Fibroblast of skin of scalp (primary cell): ENCODE data around the gene AMPD3. TPM values are rescaled to one million over a fixed set of nuclear protein-coding genes. Genes with fewer than 3 reads are reported as not detected.
"Not testable (repeated sequence)": the region's sequence is repeated elsewhere in the genome, so short reads cannot be mapped to it uniquely, and the experiment has no call there.

Experiments used
- DNase-seq: peaks from one replicate; pipeline ENCODE4 v3.0.0-alpha.2; 2013
- polyA plus RNA-seq, 2 experiments: library from polyadenylated mRNA; unstranded; fragments of 120-200 nt; gene quantifications; one replicate each; pipeline ENCODE4 v1.2.1, GENCODE V29; 2013; ENCODE audit not compliant: insufficient read length in 2 of 2

Gene AMPD3
- polyA plus RNA-seq (2013, experiment 1 of 2; ENCODE audit: insufficient read length): 0.99 TPM
- 1.2 TPM for polyA plus RNA-seq (2013, experiment 2 of 2; ENCODE audit: insufficient read length)

DNA sequence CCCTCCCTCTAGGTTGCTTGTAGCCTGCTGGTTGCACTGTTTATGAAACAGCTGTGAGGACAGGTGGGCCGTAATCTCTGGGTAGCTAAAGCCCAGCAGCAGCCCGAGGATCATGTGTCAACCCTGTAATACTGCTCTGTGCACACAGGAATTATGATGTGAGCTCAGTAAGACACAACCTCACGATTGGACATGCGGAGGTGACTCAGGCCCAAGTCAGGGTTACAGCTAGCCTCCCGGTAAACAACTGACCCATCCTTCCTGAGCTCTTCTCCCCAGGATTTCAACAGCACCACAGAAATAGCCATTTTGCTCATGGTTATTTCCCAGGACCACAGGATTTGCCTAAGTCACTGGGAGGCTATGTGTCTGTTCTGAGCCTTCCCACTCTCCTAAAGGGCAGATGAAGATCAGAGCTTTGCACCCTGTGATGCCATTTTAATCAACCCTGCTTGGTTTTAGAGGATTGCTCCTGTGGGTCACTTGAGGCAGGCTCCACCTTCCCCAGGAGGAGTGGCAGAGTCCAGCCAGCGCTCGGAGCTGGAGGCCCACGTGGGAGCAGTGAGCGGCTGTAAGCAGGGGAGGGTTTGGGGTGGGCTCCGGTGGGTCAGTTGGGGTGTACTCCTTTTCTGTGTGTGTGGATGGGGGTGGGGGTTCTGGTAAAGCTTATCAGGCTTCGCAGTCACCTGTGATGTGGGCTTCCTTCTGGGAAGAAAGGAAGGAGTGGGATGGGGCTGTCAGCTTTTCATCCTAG lies at the start of gene AMPD3:
TSS of gene AMPD3 (plus strand) at position 387 of the 754 bp plus-strand sequence. CDS start 6,256 bp downstream, outside the sequence.
- peak; percentile 29 for DNase-seq

DNA sequence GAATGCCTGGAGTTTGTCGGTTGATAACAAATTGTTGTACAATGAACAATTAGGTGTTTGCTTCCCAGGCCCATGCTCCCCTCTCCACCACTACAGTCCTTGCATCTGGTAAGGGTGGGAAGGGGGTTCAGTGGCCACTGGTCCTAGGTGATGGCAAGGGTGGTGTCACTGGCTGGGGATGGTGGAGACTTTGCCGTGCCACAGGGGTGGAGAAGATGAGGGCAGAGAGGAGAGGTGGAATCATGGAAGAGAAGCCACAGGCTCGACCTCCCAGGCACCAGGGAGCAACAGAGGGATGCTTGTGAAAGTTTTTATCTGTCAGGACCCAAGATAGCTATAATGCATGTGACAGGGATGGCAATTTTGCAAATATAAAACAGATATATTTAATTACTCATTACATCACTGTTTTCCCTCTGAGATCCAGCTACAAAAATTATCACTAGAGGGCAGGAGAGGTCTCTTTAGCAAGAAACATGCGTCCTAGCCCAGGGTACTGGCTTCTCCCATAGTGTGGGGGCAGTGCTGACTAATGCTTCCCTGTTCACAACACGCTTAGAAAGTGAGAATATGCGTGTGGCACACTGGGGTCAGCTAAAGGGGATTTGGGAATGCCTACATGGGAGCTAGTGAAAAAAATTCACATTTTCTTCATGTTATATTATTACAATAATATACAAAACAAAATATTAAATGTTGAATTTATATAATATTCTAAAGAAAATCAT lies 49.0 kb upstream of the AMPD3 start:
- DNase-seq: peak; percentile 89

DNA sequence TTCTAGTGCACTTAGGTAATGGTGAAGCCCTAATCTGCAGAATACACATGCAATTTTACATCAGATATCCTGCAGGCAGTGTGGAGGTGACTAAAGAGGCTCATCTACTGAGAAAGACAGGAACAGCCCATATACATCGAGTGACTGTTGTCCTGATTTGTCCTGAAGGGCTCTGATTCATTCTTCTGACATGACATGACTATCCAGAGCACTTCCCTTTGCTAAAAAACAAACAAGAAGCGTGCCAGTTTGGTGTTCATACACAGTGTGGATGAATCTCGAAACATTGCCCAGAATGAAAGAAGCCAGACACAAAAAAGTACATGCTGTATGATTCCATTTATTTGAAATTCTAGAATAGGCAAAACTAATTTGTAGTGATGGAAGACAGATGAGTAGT lies 48.0 kb upstream of the AMPD3 start:
- peak; percentile 83 for DNase-seq

DNA sequence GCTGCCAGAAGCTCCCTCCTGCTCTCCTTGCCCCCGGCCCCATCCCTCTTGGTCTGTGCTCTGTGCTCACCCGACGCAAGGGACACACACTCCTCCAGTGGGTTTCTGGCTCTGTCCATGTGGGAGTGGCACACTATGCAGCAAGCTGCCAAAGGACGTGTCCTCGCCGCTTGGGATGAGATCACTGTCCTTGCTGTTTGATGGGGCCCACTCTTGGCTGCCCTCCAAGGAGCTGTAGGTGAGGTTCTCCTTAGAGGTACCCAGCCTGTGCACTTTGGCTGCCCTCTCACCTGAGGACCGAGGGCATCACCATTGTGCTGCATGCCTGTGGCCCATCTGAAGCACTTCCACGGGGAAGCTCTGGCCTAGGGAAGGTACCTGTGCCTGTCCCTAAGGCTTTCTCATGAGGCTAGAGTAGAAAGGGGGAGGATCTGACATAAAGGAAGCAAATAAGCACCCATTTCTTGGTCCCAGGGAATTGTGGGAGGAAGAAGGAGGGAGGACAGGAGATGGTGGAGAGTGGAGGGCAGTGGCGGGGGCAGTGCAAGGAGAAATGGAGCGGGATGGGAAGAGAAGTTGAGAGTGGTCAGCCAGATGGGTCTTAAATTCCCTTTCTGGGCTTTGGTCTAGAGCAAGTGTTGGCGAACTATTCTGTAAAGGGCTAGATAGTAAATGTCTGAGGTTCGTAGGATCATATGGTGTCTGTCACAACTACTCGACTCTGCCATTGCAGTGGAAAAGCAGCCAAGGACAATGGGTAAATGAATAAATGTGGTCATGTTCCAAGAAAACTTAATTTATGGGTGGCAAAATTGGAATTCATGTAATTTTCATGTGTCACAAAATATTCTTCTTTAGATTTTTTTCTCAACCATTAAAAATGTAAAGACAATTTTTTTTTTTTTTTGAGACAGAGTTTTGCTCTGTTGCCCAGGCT lies 47.0 kb upstream of the AMPD3 start:
- no peak for DNase-seq

DNA sequence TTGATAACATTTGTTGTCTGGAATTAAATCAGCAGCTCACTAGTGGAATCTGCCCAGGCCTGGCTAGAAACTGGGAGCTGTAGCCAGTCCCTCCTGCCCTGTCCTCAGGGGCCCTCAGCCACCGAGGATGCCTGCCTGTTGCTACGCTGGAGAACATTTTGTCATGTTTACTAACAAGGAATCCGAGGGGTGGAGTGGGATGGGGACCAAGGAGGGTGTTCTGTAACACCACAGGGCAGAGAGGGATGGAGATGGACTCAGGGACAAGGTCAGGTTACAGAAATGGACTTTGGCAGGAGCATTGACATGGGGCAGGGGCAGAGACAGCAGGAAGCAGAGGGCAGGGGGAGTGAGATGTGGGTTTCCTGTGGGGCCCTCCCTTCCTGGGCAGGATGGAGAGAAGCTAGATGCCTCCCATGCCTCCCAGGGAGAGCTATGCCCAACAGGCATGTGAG lies 45.8 kb upstream of the AMPD3 start:
- no peak for DNase-seq

DNA sequence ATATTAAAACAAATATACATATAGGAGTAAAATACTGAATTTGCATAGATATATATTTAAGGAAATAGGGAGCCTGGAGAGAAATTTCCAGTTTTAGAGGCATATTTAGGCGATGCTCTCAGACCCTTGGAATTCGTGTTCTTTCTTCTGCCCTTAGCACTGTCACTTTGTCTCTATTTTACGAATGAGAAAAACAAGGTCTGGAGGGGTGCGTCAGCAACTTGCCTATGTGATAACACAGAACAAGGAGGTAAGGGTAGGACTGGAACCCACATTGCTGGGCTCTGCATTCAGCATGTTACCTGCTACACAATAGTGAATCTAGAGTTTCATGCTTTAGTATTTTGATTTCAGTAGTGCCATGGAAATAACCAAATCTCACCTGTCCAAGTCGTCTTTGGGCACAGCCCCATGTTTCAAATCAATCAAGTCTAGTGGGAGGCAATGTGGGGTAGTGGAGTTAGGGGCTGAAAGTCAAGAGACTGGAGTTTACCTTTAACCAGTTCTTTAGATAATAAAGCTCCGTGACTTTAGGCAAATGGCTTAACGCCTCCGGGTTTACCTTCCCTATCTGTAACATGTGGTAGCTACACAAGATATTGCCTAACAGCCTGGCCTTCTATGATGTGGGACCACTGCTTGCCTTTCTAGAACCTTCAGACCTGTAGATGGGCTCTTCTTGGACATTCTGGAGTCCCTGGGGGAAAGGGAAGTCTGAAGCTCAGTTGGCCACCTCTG lies 44.8 kb upstream of the AMPD3 start:
- no peak for DNase-seq

DNA sequence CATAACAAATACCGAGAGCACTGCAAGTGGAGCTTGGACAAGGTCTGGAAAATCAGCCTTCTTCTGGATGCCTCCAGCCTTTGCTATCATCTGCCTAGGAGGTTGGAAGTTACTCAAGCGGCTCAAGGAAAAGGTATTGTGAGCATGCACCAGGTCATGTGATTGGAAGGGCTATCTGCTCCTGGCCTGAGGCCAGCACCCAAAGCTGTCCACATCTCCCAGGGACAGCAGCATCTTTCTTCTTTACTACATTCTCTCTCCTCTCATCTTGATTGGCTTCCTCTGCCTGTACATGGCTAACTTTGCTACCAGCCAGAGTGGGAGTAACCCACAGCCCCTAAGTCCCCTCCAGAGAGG lies 44.2 kb upstream of the AMPD3 start:
- no peak for DNase-seq

DNA sequence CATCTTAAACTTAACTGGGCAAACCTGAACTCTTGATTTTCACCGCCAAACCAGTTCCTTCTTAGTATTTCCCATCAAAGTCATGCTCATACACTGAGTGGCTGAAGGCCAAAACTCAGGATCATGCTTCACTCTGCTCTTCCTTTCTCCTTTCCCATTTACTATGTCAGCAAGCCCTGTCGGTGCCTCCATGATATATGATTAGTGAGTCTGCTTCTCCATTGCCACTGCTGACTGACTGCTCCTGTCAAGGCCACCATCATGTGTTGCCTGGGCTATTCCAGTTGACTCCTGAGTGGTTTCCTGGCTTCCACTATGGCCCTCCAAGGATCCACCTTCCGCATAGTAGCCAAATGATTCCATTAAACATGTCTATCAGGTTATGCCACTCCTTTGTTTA lies 42.8 kb upstream of the AMPD3 start:
- no peak for DNase-seq

DNA sequence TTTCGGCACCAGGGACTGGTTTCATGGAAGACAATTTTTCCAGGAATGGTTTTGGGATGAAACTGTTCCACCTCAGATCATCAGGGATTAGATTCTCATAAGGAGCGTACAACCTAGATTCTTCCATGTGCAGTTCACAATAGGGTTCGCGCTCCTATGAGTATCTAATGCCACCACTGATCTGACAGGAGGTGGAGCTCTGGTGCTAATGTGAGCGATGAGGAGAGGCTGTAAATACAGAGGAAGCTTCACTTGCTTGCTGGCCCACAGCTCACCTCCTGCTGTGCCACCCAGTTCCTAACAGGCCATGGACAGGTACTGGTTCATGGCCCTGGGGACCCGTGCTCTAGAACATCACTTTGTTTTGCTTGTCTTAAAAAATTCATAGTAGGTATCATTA lies 41.8 kb upstream of the AMPD3 start:
- peak; percentile 41 for DNase-seq

DNA sequence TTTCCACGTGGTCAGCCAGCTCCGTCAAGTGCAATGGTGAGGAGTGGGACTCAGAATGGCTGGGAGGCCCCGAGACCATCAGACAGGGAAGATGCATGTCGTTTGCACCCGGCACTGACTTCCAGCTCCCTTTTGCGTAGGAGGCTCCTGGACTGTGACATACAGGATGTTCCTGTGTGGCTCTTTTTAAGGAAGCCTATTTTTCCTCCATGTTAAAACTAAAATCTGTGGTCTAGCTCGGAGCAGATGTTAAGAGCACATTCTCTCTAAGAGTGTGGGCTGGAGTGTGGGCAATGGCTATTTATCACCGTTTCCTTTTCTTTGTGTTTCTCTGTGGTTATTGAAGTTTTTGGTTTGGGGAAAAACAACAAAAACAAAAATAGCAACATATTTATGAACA lies 40.9 kb upstream of the AMPD3 start:
- DNase-seq: no peak

DNA sequence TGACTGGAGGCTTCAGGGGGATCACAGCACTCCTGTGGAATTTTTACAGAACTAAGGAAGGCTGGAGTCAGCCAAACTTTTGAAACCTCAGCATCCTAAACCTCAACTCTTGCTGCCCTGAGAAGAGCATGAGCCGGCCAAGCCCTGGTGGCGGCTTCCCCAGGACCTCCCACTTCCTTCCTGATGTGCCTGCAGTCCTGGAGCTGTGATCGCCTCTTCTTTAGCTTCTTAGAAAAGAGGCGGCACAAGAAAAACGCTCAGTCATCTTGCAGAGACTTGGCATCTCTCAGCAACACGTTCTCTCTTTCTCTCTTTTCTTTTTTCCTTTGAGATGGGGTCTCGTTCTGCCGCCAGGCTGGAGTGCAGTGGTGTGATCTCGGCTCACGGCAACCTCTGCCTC lies 40.4 kb upstream of the AMPD3 start:
- peak; percentile 53 for DNase-seq

DNA sequence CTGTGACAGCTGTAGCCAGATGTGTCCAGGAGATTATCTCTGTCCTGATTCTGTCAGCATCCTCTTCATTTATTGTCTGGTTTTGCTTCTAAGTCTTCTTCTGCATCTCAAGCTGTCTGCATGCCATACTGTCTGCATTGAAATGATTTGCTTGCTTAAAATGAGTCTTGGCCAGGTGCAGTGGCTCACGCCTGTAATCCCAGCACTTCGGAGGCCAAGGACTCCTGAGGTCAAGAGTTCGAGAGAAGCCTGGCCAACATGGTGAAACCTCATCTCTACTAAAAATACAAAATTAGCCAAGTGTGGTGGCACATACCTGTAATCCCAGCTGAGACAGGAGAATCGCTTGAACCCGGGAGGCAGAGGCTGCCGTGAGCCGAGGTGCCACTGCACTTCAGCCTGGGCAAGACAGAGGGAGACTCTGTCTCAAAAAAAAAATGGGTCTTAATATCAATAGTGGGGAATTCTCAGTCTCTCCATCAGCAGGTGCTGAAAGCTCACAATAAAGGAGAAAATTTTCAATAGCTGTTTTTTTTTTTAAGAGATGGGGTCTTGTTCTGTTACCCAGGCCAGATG lies 39.2 kb upstream of the AMPD3 start:
- DNase-seq: no peak

DNA sequence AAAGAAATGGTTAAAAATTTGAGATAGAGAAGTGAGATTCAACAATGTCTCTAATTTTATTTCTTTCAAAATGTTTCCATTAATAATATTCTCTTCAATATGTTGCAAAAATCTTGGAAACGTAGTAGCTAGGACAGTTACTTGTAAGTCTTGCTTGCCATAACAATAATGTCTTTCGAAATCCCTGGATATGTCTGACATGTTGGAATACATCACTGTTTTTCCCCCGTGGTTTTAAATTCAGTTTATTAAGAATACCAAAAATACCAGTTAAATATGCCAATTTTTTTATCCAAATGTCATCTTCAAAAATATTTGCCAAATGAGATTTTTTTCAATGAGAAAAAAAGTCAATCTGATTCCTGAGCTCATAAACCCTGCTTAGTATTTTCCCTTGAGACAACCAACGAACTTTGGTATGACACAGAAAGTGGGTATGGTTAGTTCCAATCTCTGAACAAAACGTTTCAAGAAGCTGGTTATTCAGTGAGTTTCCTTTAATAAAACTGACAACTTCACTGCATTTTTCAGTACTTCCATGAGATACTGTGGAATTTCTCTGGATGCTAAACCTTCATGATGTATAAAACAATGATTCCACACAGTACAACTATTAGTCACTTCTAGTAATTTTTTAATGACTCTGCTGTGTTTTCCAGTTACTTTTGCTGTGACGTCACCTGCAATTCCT lies 36.7 kb upstream of the AMPD3 start:
- peak; percentile 80 for DNase-seq

DNA sequence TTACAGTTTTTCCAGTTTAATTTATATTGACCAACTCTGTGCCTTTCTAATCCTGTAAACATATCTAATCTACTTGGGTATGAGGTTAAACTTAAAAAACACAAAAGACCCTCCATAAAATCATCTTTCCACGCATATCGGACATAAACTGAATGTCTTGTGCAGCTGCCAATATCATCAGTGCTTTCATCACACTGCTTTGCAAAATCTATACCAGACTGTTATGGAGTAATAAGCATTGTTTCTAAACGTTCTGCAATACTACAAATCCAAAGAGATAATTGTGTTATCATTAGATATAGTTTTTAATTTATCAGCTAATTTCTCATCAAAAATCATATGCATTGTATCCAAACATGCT lies 36.1 kb upstream of the AMPD3 start:
- no peak for DNase-seq

DNA sequence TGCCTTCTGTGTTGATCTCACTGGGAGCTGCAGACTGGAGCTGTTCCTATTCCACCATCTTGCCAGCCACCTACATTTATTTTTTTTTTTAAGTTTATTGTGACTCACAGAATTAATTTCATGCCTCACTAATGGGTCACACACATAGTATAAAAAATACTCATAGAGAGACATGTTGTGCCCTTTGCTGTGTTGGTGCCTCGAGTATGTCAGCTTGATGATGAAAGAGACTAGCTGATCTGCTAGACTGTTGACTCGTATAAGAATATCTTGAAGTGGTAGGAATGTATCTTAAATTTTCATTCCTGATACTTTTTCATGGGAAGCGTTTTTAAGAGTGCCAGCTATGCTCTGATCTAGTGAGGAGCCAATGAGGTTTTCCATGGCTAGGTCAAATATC lies 28.6 kb upstream of the AMPD3 start:
- peak; percentile 44 for DNase-seq

DNA sequence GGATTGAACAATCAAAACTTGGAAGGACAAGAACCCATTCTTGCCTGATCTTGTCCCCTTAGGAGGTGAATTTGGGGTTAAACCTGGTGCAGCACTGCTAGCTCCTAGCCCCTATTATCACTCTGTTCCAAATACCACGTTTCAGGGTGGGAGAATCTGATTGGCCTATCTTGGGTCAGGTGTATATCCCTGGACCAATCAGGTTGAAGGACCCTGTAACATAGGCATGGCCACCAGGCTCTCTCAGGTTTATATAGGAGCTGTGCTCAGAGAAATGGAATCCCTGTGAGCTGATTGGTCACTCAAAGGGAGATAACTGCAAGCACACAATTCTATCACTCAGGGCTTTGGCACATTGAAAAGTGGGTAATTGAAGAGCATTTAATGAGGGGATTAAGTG lies 26.6 kb upstream of the AMPD3 start:
- no peak for DNase-seq

DNA sequence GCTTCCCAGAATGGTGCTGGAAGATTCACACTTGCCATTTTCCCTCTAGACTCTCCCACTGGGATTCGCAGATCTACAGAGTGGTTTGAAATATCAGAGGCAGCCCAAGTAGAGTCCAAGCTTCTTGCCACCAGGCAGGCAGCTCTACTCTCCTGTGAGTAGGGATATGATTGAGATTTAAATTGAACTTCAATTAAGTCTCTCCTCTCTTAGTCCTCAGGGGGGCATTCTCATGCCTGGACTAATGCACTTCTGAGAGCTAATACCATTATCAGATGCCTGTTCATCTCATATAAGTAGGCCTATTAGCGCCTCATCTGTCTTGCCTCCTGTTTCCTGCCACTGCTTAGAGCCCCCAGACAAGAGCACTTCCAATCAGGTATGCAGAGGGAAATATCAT lies 25.5 kb upstream of the AMPD3 start:
- no peak for DNase-seq

DNA sequence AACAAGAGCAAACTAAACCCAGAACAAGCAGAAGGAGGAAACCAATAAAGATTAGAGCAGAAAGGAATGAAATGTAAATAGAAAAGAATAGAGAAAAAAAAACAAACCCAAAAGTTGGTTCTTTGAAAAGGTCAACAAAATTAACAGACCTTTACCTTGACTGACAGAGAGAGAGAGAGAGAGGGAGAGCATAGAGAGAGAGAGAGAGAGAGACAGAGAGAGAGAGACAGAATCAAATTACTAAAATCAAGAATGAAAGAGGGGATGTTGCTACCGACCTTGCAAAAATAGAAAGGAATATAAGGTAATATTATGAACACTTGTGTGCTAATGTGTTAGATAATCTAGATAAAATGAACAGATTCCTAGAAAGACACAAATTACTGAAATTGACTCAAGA lies 22.6 kb upstream of the AMPD3 start:
- DNase-seq: no peak

DNA sequence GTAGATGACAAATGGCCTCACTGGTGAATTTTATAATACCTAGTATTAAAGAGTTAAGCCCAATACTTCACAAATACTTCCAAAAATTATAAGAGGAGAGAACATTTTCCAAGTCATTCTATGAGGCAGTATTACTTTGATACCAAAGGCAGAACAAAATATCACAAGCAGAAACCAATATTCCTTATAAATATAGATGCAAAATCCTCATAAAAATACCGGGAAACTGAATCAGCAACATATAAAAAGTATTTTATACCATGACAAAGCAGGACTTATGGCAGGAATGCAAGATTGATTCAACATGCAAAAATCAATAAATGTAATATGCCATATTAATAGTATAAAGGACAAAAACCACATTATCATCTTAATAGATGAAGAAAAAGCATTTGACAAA lies 22.1 kb upstream of the AMPD3 start:
- DNase-seq: no peak

DNA sequence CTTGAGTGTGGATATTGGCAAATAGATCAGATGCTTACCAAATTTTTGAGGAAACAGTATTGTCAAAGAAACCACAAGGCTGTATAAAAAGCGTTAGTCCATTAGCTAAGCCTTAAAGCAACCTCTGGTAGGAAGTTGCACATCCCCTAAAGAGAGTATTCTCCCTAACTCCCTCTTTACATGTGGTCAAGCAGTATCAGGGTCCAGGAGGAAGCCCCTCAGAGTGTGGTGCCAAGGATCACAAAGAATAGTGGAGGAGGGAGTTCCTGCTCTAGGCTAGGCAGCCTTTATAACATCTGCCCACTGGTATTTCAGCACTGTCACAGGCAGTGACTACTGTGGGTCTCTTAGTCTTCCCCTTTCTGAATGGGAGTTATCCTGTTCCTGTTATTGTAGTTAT lies 18.8 kb upstream of the AMPD3 start:
- DNase-seq: no peak

DNA sequence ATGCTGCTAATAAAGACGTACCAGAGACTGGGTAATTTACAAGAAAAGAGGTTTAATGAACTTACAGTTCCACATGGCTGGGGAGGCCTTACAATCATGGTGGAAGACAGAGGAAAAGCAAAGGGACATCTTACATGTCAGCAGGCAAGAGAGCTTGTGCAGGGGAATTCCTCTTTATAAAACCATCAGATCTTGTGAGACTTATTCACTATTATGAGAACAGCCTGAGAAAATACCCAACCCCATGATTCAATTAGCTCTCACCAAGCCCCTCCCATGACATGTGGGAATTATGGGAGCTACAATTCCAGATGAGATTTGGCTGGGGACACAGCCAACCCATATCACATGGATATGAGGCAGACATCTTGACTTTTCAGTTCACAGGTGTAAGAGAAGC lies 18.4 kb upstream of the AMPD3 start:
- not testable (repeated sequence) for DNase-seq
